ENCODE measurements around the gene ANKRD18B. TPM values are rescaled to one million over a fixed set of nuclear protein-coding genes. Genes with fewer than 3 reads are reported as not detected.

ANKRD18B gene
- total and polyA plus RNA-seq, 2 donors (not counting 1 experiment from before 2014, with no cell fraction given): not detected

- H2AFZ ChIP-seq (ENCODE audit: insufficient read depth, low read depth, low read length, poor library complexity, severe bottlenecking): no peak overlapping the region
- no peaks in the 10 kb centered on the region for H3K36me3 ChIP-seq (replicated peaks in 1 of 2; ENCODE audit: control extremely low read depth in 1 of 2, control insufficient read depth in 1 of 2, extremely low read depth in 1 of 2, insufficient read depth in 2 of 2, low read length in 1 of 2)
- POLR2A ChIA-PET: no interaction called here
- H3K27me3 ChIP-seq (replicated peaks in 1 of 4; ENCODE audit: control extremely low read depth in 1 of 4, control insufficient read depth in 3 of 4, insufficient read depth in 4 of 4, low read length in 3 of 4): peaks cover 0 to 15% (median 6%) of the 10 kb centered on the region in 4 experiments
- CTCF ChIA-PET: interaction anchor here (1.0 to 9.3 kb wide), 3 partner anchors 10 to 194 kb away, joined by 4 to 105 read pairs (median 4); no protein-coding TSS in a partner anchor
- no peaks in the 10 kb centered on the region for H3K79me2 ChIP-seq (ENCODE audit: control insufficient read depth, insufficient read depth, low read length)
- H3K4me3 ChIP-seq (ENCODE audit: control extremely low read depth in 1 of 5, extremely low read depth in 1 of 5, insufficient read depth in 1 of 5, low read depth in 2 of 5, low read length in 4 of 5): no peak overlapping the region
- TF ChIP-seq EZH2 (IDR thresholded peaks at IDR 0.05; ENCODE audit: borderline replicate concordance, insufficient read depth, low read depth, low read length, poor library complexity, severe bottlenecking) (no peak), CTCF (IDR thresholded peaks at IDR 0.05) (no peak)
- H3K4me2 ChIP-seq (replicated peaks; ENCODE audit: low read depth, low read length, poor library complexity, severe bottlenecking): no peak overlapping the region
- intact Hi-C loops (cut with micrococcal nuclease): loop anchor here (5.0 to 10.0 kb wide), 3 partner anchors 405 to 975 kb away; partner anchors contain the start of gene MYORG
- DNase-seq (no peak), ATAC-seq (ENCODE audit: low read depth) (no peak)
- H3K9me3 Mint-ChIP-seq (ENCODE audit: insufficient read depth): no peaks in the 10 kb centered on the region
- peaks cover 42% of the 10 kb centered on the region for H3K27me3 Mint-ChIP-seq
- H3K27ac Mint-ChIP-seq: no peak overlapping the region
- H3K4me1 Mint-ChIP-seq: no peaks in the 10 kb centered on the region
- H4K20me1 ChIP-seq (ENCODE audit: control insufficient read depth, insufficient read depth, low read length, poor library complexity, severe bottlenecking): no peaks in the 10 kb centered on the region
- H3K4me1 ChIP-seq (ENCODE audit: control insufficient read depth in 2 of 2, insufficient read depth in 2 of 2, low read length in 2 of 2): no peaks in the 10 kb centered on the region
- no peak overlapping the region for H3K4me3 Mint-ChIP-seq
- no peak overlapping the region for H3K27ac ChIP-seq (ENCODE audit: low read length in 2 of 2)
- no CpG with 5 or more reads among the region's 3 CpGs for WGBS (ENCODE audit: insufficient coverage)
- H3K9me3 ChIP-seq (ENCODE audit: control extremely low read depth in 1 of 3, control insufficient read depth in 2 of 3, insufficient read depth in 1 of 3, low read length in 2 of 3): no peaks in the 10 kb centered on the region
- H3K9ac ChIP-seq (ENCODE audit: low read length): no peak overlapping the region
Observed at GRCh38 chr9:33619666-33620404, 95.8 kb downstream of the ANKRD18B start.

Measured in B cell (primary cell).